SK-N-SH (cell line): Measurements from ENCODE around the gene CUEDC1. TPM values are rescaled to one million over a fixed set of nuclear protein-coding genes. Genes with fewer than 3 reads are reported as not detected.

Experiments
- CTCF ChIA-PET: fragments of 300-600, 350-600 bp; formaldehyde crosslinking; extraction: SDS; loops from one replicate; lab custom pipeline; 2021; lab: Yijun Ruan, JAX
- POLR2A ChIA-PET: fragments of 350-600 bp; sonication (Branson Sonifier 250); formaldehyde crosslinking; extraction: SDS; loops from one replicate; lab custom pipeline; 2020; ENCODE audit warnings: antibody characterized with exemption, inconsistent platforms; lab: Yijun Ruan, JAX
- DNase-seq: peaks from one replicate; pipeline ENCODE4 v3.0.0; 2012
- H2AFZ ChIP-seq: fragments of 200-600 bp; sonication (generic); 2 replicates; pipeline ENCODE4 v1.8.1; 2016; ENCODE audit warnings: antibody characterized with exemption, mild to moderate bottlenecking, low read depth
- H3F3A ChIP-seq: fragments of 200-600 bp; sonication (generic); replicated peaks from 2 replicates; pipeline ENCODE3; 2016; ENCODE audit warnings: antibody characterized with exemption, mild to moderate bottlenecking; ENCODE audit not compliant: insufficient read depth
- H3K27ac ChIP-seq, 2 experiments: fragments of 200-500 bp in 1 of 2; fragments of 200-600 bp in 1 of 2; sonication (Bioruptor generic) in 1 of 2; sonication (generic), shearing (Covaris generic) in 1 of 2; 2 replicates each; pipeline versions ENCODE4 v1.5.1 to v1.6.1; 2014 to 2016; ENCODE audit warnings: low read depth in 2 of 2, inconsistent platforms in 1 of 2, low read length in 1 of 2, mild to moderate bottlenecking in 1 of 2, mixed read lengths in 1 of 2
- H3K27me3 ChIP-seq: fragments of 200-600 bp; sonication (generic), shearing (Covaris generic); 2 replicates; pipeline ENCODE4 v1.6.1; 2016; ENCODE audit warnings: mixed run types; ENCODE audit not compliant: insufficient read depth
- H3K36me3 ChIP-seq, 2 experiments: fragments of 200-500 bp in 1 of 2; fragments of 200-600 bp in 1 of 2; sonication (Bioruptor generic) in 1 of 2; sonication (generic) in 1 of 2; replicated peaks in 1 of 2; 2 replicates each; pipeline versions ENCODE3 to v1.5.1; 2014 to 2016; ENCODE audit warnings: low read length in 1 of 2, mild to moderate bottlenecking in 1 of 2; ENCODE audit not compliant: insufficient read depth in 2 of 2, control insufficient read depth in 1 of 2
- H3K4me1 ChIP-seq, 2 experiments: fragments of 200-500 bp in 1 of 2; fragments of 200-600 bp in 1 of 2; sonication (Bioruptor generic) in 1 of 2; sonication (generic), shearing (Covaris generic) in 1 of 2; 2 replicates each; pipeline versions ENCODE4 v1.5.1 to v1.6.1; 2014 to 2016; ENCODE audit warnings: low read depth in 1 of 2, low read length in 1 of 2, mixed run types in 1 of 2; ENCODE audit not compliant: insufficient read depth in 2 of 2, control insufficient read depth in 1 of 2
- H3K4me2 ChIP-seq: fragments of 200-600 bp; sonication (generic), shearing (Covaris generic); 2 replicates; pipeline ENCODE4 v1.6.1; 2017; ENCODE audit warnings: mixed run types
- H3K4me3 ChIP-seq, 2 experiments: fragments of 200-500 bp in 1 of 2; fragments of 200-600 bp in 1 of 2; sonication (Bioruptor generic) in 1 of 2; sonication (generic), shearing (Covaris generic) in 1 of 2; 2 replicates each; pipeline versions ENCODE4 v1.5.1 to v1.8.1; 2014 to 2016; ENCODE audit warnings: low read depth in 2 of 2, inconsistent platforms in 1 of 2, low read length in 1 of 2, mild to moderate bottlenecking in 1 of 2, mixed read lengths in 1 of 2, moderate library complexity in 1 of 2
- H3K79me2 ChIP-seq: fragments of 200-600 bp; sonication (generic); 2 replicates; pipeline ENCODE4 v1.8.1; 2017; ENCODE audit warnings: mild to moderate bottlenecking; ENCODE audit not compliant: insufficient read depth
- H3K9ac ChIP-seq: fragments of 200-600 bp; sonication (generic); 2 replicates; pipeline ENCODE4 v1.6.1; 2017; ENCODE audit warnings: mixed run types
- H3K9me2 ChIP-seq: fragments of 200-600 bp; sonication (generic); 2 replicates; pipeline ENCODE4 v1.6.1; 2017; ENCODE audit warnings: mixed run types
- H3K9me3 ChIP-seq: fragments of 200-600 bp; sonication (generic); 2 replicates; pipeline ENCODE4 v1.6.1; 2017; ENCODE audit warnings: mixed run types, mild to moderate bottlenecking, moderate library complexity
- H4K20me1 ChIP-seq: fragments of 200-600 bp; sonication (generic); 2 replicates; pipeline ENCODE4 v1.6.1; 2017; ENCODE audit warnings: mild to moderate bottlenecking, mixed run types; ENCODE audit not compliant: insufficient read depth
- EP300 ChIP-seq, 2 experiments: IDR thresholded peaks; 2 replicates each; pipeline versions ENCODE4 v1.4.0 to v1.6.1; 2012; ENCODE audit warnings: borderline replicate concordance in 1 of 2, low read depth in 1 of 2, low read length in 1 of 2
- EZH2phosphoT487 ChIP-seq: fragments of 200-600 bp; sonication (generic); IDR thresholded peaks from 2 replicates; pipeline ENCODE4 v1.6.1; 2017; ENCODE audit warnings: low read depth, mixed run types, mild to moderate bottlenecking, antibody characterized with exemption, moderate library complexity, borderline replicate concordance
- FOSL2 ChIP-seq: IDR thresholded peaks from 2 replicates; pipeline ENCODE4 v1.4.0; 2012; ENCODE audit warnings: low read depth, mild to moderate bottlenecking, moderate library complexity, borderline replicate concordance
- FOXJ3 ChIP-seq: sonication (generic); formaldehyde crosslinking; IDR thresholded peaks from 2 replicates; pipeline ENCODE4 v1.5.1; 2020; ENCODE audit warnings: mild to moderate bottlenecking, missing genetic modification reagents
- FOXM1 ChIP-seq: IDR thresholded peaks from 2 replicates; pipeline ENCODE4 v1.4.0; 2012; ENCODE audit warnings: low read depth, mild to moderate bottlenecking
- GATA2 ChIP-seq: sonication (generic); formaldehyde crosslinking; IDR thresholded peaks from 2 replicates; pipeline ENCODE4 v1.5.0; 2020; ENCODE audit warnings: mild to moderate bottlenecking, missing genetic modification reagents
- MEF2A ChIP-seq: IDR thresholded peaks from 2 replicates; pipeline ENCODE4 v1.4.0; 2012; ENCODE audit warnings: low read depth, borderline replicate concordance
- NRF1 ChIP-seq: IDR thresholded peaks from 2 replicates; pipeline ENCODE4 v1.6.1; 2012; ENCODE audit warnings: low read depth, mild to moderate bottlenecking, low read length
- RAD21 ChIP-seq: IDR thresholded peaks from 2 replicates; pipeline ENCODE4 v1.6.1; 2012; ENCODE audit warnings: mild to moderate bottlenecking, low read length
- RFX5 ChIP-seq: IDR thresholded peaks from 2 replicates; pipeline ENCODE4 v1.6.1; 2012; ENCODE audit warnings: mild to moderate bottlenecking, improper control_type of control experiment, low read length
- SMC3 ChIP-seq: IDR thresholded peaks from 2 replicates; pipeline ENCODE4 v1.6.1; 2012; ENCODE audit warnings: low read depth, low read length, improper control_type of control experiment
- TAF1 ChIP-seq: IDR thresholded peaks from 2 replicates; pipeline ENCODE4 v1.6.1; 2012; ENCODE audit warnings: low read depth, mild to moderate bottlenecking, low read length, moderate library complexity, borderline replicate concordance
- TCF12 ChIP-seq: IDR thresholded peaks from 2 replicates; pipeline ENCODE4 v1.4.0; 2012
- YY1 ChIP-seq: IDR thresholded peaks from 2 replicates; pipeline ENCODE4 v1.4.0; 2012; ENCODE audit warnings: low read depth, mild to moderate bottlenecking
- WGBS: methylation state at CpG from one replicate; pipeline ENCODE4 v1.1.6; 2017; ENCODE audit warnings: low lambda C conversion rate; 5-methylcytosine and 5-hydroxymethylcytosine counted together
- polyA plus RNA-seq, 3 experiments: library from polyadenylated mRNA; depleted of rRNA; stranded (reverse); fragments of >200 nt; gene quantifications; 2 replicates each; pipeline ENCODE4 v1.2.3, GENCODE V29; 2012
- TF ChIP-seq, protein P1 (sequence below): IDR thresholded peaks from 2 replicates; pipeline ENCODE4 v1.4.0; 2012; ENCODE audit warnings: low read depth, borderline replicate concordance
- TF ChIP-seq, protein P2 (sequence below): IDR thresholded peaks from 2 replicates; pipeline ENCODE4 v1.4.0; 2012; ENCODE audit warnings: low read depth
- TF ChIP-seq, protein P3 (sequence below): IDR thresholded peaks from 2 replicates; pipeline ENCODE4 v1.4.0; 2012; ENCODE audit warnings: low read depth, borderline replicate concordance
- TF ChIP-seq, protein P4 (sequence below): IDR thresholded peaks from 2 replicates; pipeline ENCODE4 v1.6.1; 2012; ENCODE audit warnings: mild to moderate bottlenecking, low read depth, low read length, moderate library complexity
- TF ChIP-seq, protein P5 (sequence below): fragments of 150-350 bp; IDR thresholded peaks from 2 replicates; pipeline ENCODE4 v1.6.1; 2017; ENCODE audit warnings: antibody characterized with exemption, low read length, low read depth, borderline replicate concordance
- TF ChIP-seq, protein P6 (sequence below): fragments of 150-350 bp; IDR thresholded peaks from 2 replicates; pipeline ENCODE4 v1.6.1; 2016; ENCODE audit warnings: mild to moderate bottlenecking, low read depth, low read length

CUEDC1 gene
- polyA plus RNA-seq, 1 of the 3 experiments (the other 2 are of a cell fraction), result 58.9 TPM

DNA sequence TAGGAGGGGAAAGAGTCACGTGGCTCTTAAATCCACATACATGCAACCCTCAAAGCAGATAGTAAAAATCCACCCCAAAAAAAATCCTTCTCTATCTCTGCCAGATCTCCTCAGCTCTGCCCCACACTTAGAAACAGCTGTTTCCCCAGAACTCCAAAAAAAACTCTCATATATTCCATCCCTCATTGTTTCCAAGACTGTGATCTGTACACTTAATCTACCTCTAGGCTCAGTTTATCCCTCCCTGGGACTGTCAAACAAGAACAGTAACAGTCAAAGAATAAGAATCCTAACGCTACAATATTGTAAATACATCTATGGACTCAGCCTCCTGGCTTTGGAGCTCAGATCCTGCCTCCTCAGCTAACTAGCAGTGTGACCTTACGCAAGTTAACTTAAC lies 11.6 kb downstream of the CUEDC1 start:
- CTCF ChIA-PET, result interaction anchor here (1.5 to 5.2 kb wide), 3 partner anchors 10 to 56 kb away, joined by 3 to 43 read pairs (median 5); partner anchors contain the start of gene CUEDC1

More for the DNA sequence above, 11.6 kb downstream of the CUEDC1 start:
- Histone ChIP-seq H4K20me1 (no peaks in the 10 kb centered on the region), H3K9ac (peak overlapping the region; percentile 40; the same call in 1 of the 2 replicates), H3K4me3 (no peak overlapping the region), H3K27me3 (no peaks in the 10 kb centered on the region), H3K27ac (peak overlapping the region; percentile 29 to 96; a peak in 3 of 4 replicates), H3K9me3 (no peaks in the 10 kb centered on the region), H3K79me2 (peaks cover 92% of the 10 kb centered on the region), H3K4me1 (peaks cover 33 to 56% of the 10 kb centered on the region in 2 experiments), H3K36me3 (no peaks in the 10 kb centered on the region), H2AFZ (no peak overlapping the region), H3K9me2 (no peaks in the 10 kb centered on the region), H3F3A (peaks cover 50% of the 10 kb centered on the region), H3K4me2 (peak overlapping the region; percentile 60; the same call in 1 of the 2 replicates)
- 76% methylated on average over 3 of the region's 3 CpGs for WGBS
- TF ChIP-seq GATA2 (CRISPR knock-in tag) (no peak), FOSL2 (no peak), MEF2A (no peak), FOXJ3 (CRISPR knock-in tag) (no peak), EP300 (IDR thresholded peaks at IDR 0.05; ENCODE audit: borderline replicate concordance in 1 of 2, low read depth in 1 of 2, low read length in 1 of 2) (no peak), FOXM1 (no peak), EZH2phosphoT487 (no peak), RAD21 (no peak), SMC3 (no peak), RFX5 (no peak), TCF12 (no peak), YY1 (no peak), NRF1 (no peak), TAF1 (no peak)
- TF ChIP-seq, protein P1, sequence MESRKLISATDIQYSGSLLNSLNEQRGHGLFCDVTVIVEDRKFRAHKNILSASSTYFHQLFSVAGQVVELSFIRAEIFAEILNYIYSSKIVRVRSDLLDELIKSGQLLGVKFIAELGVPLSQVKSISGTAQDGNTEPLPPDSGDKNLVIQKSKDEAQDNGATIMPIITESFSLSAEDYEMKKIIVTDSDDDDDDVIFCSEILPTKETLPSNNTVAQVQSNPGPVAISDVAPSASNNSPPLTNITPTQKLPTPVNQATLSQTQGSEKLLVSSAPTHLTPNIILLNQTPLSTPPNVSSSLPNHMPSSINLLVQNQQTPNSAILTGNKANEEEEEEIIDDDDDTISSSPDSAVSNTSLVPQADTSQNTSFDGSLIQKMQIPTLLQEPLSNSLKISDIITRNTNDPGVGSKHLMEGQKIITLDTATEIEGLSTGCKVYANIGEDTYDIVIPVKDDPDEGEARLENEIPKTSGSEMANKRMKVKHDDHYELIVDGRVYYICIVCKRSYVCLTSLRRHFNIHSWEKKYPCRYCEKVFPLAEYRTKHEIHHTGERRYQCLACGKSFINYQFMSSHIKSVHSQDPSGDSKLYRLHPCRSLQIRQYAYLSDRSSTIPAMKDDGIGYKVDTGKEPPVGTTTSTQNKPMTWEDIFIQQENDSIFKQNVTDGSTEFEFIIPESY, result no peak
- TF ChIP-seq, protein P2, sequence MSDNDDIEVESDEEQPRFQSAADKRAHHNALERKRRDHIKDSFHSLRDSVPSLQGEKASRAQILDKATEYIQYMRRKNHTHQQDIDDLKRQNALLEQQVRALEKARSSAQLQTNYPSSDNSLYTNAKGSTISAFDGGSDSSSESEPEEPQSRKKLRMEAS, result no peak
- TF ChIP-seq, protein P3, sequence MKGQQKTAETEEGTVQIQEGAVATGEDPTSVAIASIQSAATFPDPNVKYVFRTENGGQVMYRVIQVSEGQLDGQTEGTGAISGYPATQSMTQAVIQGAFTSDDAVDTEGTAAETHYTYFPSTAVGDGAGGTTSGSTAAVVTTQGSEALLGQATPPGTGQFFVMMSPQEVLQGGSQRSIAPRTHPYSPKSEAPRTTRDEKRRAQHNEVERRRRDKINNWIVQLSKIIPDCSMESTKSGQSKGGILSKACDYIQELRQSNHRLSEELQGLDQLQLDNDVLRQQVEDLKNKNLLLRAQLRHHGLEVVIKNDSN, result no peak
- TF ChIP-seq, protein P4, sequence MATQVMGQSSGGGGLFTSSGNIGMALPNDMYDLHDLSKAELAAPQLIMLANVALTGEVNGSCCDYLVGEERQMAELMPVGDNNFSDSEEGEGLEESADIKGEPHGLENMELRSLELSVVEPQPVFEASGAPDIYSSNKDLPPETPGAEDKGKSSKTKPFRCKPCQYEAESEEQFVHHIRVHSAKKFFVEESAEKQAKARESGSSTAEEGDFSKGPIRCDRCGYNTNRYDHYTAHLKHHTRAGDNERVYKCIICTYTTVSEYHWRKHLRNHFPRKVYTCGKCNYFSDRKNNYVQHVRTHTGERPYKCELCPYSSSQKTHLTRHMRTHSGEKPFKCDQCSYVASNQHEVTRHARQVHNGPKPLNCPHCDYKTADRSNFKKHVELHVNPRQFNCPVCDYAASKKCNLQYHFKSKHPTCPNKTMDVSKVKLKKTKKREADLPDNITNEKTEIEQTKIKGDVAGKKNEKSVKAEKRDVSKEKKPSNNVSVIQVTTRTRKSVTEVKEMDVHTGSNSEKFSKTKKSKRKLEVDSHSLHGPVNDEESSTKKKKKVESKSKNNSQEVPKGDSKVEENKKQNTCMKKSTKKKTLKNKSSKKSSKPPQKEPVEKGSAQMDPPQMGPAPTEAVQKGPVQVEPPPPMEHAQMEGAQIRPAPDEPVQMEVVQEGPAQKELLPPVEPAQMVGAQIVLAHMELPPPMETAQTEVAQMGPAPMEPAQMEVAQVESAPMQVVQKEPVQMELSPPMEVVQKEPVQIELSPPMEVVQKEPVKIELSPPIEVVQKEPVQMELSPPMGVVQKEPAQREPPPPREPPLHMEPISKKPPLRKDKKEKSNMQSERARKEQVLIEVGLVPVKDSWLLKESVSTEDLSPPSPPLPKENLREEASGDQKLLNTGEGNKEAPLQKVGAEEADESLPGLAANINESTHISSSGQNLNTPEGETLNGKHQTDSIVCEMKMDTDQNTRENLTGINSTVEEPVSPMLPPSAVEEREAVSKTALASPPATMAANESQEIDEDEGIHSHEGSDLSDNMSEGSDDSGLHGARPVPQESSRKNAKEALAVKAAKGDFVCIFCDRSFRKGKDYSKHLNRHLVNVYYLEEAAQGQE, result no peak
- TF ChIP-seq, protein P5, sequence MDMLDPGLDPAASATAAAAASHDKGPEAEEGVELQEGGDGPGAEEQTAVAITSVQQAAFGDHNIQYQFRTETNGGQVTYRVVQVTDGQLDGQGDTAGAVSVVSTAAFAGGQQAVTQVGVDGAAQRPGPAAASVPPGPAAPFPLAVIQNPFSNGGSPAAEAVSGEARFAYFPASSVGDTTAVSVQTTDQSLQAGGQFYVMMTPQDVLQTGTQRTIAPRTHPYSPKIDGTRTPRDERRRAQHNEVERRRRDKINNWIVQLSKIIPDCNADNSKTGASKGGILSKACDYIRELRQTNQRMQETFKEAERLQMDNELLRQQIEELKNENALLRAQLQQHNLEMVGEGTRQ, result no peak
- TF ChIP-seq, protein P6, sequence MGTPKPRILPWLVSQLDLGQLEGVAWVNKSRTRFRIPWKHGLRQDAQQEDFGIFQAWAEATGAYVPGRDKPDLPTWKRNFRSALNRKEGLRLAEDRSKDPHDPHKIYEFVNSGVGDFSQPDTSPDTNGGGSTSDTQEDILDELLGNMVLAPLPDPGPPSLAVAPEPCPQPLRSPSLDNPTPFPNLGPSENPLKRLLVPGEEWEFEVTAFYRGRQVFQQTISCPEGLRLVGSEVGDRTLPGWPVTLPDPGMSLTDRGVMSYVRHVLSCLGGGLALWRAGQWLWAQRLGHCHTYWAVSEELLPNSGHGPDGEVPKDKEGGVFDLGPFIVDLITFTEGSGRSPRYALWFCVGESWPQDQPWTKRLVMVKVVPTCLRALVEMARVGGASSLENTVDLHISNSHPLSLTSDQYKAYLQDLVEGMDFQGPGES, result no peak
- POLR2A ChIA-PET, result interaction anchor here (1.5 kb wide), 1 partner anchor 11 kb away, joined by 5 read pairs; no protein-coding TSS in a partner anchor
- DNase-seq, result no peak
